ENCODE measurements around the gene IRF2BP1. TPM values are rescaled to one million over a fixed set of nuclear protein-coding genes. Genes with fewer than 3 reads are reported as not detected.

Gene IRF2BP1
- total RNA-seq, 4 donors from 2014 or later = 25.9 to 47.0 (median 36.1) TPM

GRCh38 chr19:45901912-45902650 lies 16.1 kb upstream of the IRF2BP1 start, which contains the start of gene MYPOP:
TSS of gene MYPOP (minus strand) at chr19:45902613. CDS start at chr19:45901773, 840 bp downstream.
- Histone ChIP-seq H3K27ac (peak within 1 kb of the TSS; percentile 49 to 75 (median 67)), H3K27me3 (no peaks in the 10 kb centered on the region), H3K9me3 (no peaks in the 10 kb centered on the region), H3K36me3 (peaks cover 0 to 21% of the 10 kb centered on the region in 2 donors), H3K4me1 (peaks cover 14 to 23% of the 10 kb centered on the region in 2 donors), H3K4me3 (replicated peaks in 1 of 3) (peak within 1 kb of the TSS; percentile 47 to 61 (median 59))
- TF ChIP-seq, protein P1, sequence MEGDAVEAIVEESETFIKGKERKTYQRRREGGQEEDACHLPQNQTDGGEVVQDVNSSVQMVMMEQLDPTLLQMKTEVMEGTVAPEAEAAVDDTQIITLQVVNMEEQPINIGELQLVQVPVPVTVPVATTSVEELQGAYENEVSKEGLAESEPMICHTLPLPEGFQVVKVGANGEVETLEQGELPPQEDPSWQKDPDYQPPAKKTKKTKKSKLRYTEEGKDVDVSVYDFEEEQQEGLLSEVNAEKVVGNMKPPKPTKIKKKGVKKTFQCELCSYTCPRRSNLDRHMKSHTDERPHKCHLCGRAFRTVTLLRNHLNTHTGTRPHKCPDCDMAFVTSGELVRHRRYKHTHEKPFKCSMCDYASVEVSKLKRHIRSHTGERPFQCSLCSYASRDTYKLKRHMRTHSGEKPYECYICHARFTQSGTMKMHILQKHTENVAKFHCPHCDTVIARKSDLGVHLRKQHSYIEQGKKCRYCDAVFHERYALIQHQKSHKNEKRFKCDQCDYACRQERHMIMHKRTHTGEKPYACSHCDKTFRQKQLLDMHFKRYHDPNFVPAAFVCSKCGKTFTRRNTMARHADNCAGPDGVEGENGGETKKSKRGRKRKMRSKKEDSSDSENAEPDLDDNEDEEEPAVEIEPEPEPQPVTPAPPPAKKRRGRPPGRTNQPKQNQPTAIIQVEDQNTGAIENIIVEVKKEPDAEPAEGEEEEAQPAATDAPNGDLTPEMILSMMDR (IDR thresholded peaks at IDR 0.05) = no peak
- TF ChIP-seq POLR2A (IDR thresholded peaks at IDR 0.05) = no peak
- 1% methylated on average over 39 to 43 of the region's 47 CpGs for WGBS, 2 donors
- DNase-seq = peak in 1 of 2 donors; percentile 21
- intact Hi-C loops (cut with DNase I) = no loop called here

DNA sequence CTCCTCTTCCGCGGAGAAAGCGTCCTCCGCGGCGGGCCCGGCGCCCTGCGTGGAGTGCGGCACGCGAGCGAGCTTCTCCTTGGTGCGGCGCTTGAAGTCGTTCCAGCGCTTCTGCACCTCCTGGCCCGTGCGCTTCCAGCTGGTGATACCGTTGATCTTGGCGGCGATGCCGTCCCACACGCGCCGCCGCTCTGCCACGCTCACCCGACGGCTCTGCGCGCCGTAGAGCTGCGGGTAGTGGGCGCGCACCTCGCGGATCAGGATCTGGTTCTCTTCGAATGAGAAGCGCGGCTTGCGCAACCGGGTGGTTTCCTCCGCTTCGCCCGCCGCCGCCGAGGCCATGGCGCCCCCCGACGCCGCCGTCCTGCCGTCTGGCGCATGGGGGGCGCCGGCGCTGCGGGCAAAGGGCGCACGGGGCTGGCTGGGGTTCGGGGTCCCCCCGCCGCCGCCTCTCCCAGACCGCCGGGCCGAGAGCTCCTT lies 15.5 kb upstream of the IRF2BP1 start:
- peak; percentile 33 to 35 for DNase-seq
- no peak overlapping the region for H3K27ac ChIP-seq

DNA sequence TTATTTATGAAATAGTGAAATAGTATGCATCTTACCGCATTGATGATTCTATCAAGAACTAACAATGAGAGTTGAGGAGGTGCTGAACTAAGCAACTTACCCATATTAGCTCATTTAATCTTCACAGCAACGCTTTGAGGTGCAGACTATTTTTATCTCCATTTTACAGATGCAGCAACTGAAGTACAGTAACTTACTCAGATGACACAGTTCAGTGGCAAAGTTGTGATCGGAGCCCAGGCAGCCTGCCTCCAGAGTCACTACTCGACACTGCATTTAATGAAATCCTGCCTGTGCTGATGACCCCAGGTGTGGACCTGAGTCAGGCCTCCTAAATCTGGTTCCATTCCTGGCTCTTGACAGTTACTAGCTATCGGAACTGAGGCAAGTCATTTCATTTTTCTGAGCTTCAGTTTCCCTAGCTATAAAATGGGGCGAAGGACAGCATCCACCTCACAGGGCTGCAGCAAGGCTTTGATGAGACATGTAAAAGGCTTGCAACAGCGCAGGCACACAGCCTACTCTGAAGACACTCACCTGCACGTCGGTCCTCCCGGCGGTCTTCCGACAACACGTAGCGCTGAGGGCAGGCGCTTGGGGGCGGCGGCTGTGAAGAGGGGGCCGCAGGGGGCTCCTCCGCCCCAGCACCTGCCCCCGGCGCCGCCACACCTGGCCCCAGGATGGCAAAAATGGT lies 14.9 kb upstream of the IRF2BP1 start:
- H3K27ac ChIP-seq = no peak overlapping the region
- intact Hi-C loops (cut with DNase I) = no loop called here
- peaks cover 14 to 23% of the 10 kb centered on the region in 2 donors for H3K4me1 ChIP-seq
- no peak for DNase-seq
- H3K36me3 ChIP-seq = peaks cover 0 to 21% of the 10 kb centered on the region in 2 donors
- no peaks in the 10 kb centered on the region for H3K9me3 ChIP-seq
- 65 to 84% methylated on average over 10 of the region's 22 CpGs for WGBS, 2 donors
- no peak for TF ChIP-seq POLR2A (IDR thresholded peaks at IDR 0.05)
- TF ChIP-seq, protein P1 (IDR thresholded peaks at IDR 0.05) = no peak
- peak overlapping the region in 1 of 3 donors; percentile 61 for H3K4me3 ChIP-seq (replicated peaks in 1 of 3)
- H3K27me3 ChIP-seq = no peaks in the 10 kb centered on the region

More for the DNA sequence above, 15.5 kb upstream of the IRF2BP1 start:
- 2 to 5% methylated on average over 11 to 27 of the region's 69 CpGs for WGBS, 2 donors
- peak overlapping the region; percentile 12 to 61 (median 59) for H3K4me3 ChIP-seq (replicated peaks in 1 of 3)
- H3K36me3 ChIP-seq = peaks cover 0 to 21% of the 10 kb centered on the region in 2 donors
- H3K4me1 ChIP-seq = peaks cover 14 to 23% of the 10 kb centered on the region in 2 donors
- TF ChIP-seq POLR2A (IDR thresholded peaks at IDR 0.05) = no peak
- TF ChIP-seq, protein P1 (IDR thresholded peaks at IDR 0.05) = no peak
- intact Hi-C loops (cut with DNase I) = no loop called here
- no peaks in the 10 kb centered on the region for H3K27me3 ChIP-seq
- H3K9me3 ChIP-seq = no peaks in the 10 kb centered on the region

DNA sequence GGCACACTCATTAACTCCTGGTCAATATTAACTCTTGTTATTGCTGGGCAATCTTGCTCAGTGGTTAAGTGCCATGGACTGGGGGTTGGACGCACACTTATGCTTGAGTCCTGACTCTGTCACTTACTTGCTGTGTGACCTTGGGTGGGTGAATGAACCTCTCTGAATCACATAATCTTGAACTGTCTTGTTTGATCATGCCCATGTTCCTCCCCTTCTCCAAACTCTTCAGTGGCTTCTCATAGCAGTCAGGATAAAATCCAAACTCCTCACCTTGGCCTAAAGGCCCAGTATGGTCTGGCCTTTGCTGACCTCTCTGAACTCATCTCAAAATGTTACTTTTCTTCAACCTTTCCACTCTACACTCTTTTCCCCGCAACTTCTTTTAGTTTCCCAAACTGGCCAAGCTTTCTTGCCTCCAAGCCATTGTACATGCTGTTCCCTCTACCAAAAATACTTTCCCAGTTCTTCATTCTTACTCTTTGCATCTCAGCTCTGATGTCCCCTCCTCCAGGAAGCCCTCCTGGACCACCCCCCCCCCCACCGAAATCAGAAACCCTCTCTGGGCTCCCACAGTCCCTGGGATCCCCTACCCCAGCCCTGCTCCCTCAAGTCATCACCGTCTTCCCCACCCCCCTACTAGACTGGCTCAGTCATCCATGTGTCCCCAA lies 14.1 kb upstream of the IRF2BP1 start:
- Histone ChIP-seq H3K9me3 (no peaks in the 10 kb centered on the region), H3K36me3 (peaks cover 6 to 21% of the 10 kb centered on the region in 2 donors), H3K4me3 (replicated peaks in 1 of 3) (no peak overlapping the region), H3K27me3 (no peaks in the 10 kb centered on the region), H3K4me1 (peaks cover 14 to 23% of the 10 kb centered on the region in 2 donors), H3K27ac (no peak overlapping the region)
- TF ChIP-seq POLR2A (IDR thresholded peaks at IDR 0.05) = no peak
- TF ChIP-seq, protein P1 (IDR thresholded peaks at IDR 0.05) = no peak
- intact Hi-C loops (cut with DNase I) = loop anchor here (10.0 kb wide), 1 partner anchor 115 kb away; no protein-coding TSS in a partner anchor
- no peak for DNase-seq
- 92 to 96% methylated on average over 4 of the region's 4 CpGs for WGBS, 2 donors

Measured in thyroid gland (tissue), 4 donors.